Caco-2 (cell line): Measurements from ENCODE around the gene BCL2. TPM values are rescaled to one million over a fixed set of nuclear protein-coding genes. Genes with fewer than 3 reads are reported as not detected.

ENCODE experiments used
- BruUV-seq: library from RNA; stranded (reverse); fragments of 400-500 nt; replicated peaks from 2 replicates; lab custom pipeline; 2021; lab: Mats Ljungman, UMichigan
- CTCF ChIA-PET: fragments of 300-600 bp; sonication (Branson Sonifier 250); formaldehyde crosslinking; loops from one replicate; lab custom pipeline; 2022; ENCODE audit warnings: antibody characterized with exemption; lab: Charles Lee
- POLR2A ChIA-PET: fragments of 300-600 bp; sonication (Branson Sonifier 250); formaldehyde crosslinking; loops from one replicate; lab custom pipeline; 2022; ENCODE audit warnings: antibody characterized with exemption; lab: Charles Lee
- DNase-seq, 2 experiments: peaks; one replicate each; pipeline versions ENCODE4 v3.0.0 to v3.0.0-alpha.2; 2020 to 2022
- H3K27me3 ChIP-seq: replicated peaks from 2 replicates; pipeline ENCODE4 v1.6.0; 2011; ENCODE audit warnings: low read length; ENCODE audit not compliant: control insufficient read depth, insufficient read depth
- H3K36me3 ChIP-seq: 2 replicates; pipeline ENCODE4 v1.5.1; 2011; ENCODE audit warnings: low read length; ENCODE audit not compliant: control insufficient read depth, insufficient read depth
- H3K4me1 ChIP-seq: fragments of 250-450 bp; sonication (Bioruptor Pico); 2 replicates; pipeline ENCODE4 v1.5.1; 2020; ENCODE audit warnings: mild to moderate bottlenecking
- H3K4me3 ChIP-seq: 2 replicates; pipeline ENCODE4 v1.5.1; 2011; ENCODE audit warnings: low read depth, mild to moderate bottlenecking, control low read depth, low read length
- H3K9me3 ChIP-seq: fragments of 250-450 bp; sonication (Bioruptor Pico); 2 replicates; pipeline ENCODE4 v1.5.1; 2020; ENCODE audit warnings: mild to moderate bottlenecking, moderate library complexity
- H3K27ac Mint-ChIP-seq: one replicate; pipeline ENCODE4 v1.8.0; 2022; ENCODE audit warnings: mixed read lengths; ENCODE audit not compliant: unreplicated experiment
- H3K27me3 Mint-ChIP-seq: one replicate; pipeline ENCODE4 v1.8.0; 2022; ENCODE audit warnings: mixed read lengths; ENCODE audit not compliant: insufficient read depth, unreplicated experiment
- H3K36me3 Mint-ChIP-seq: one replicate; pipeline ENCODE4 v1.8.0; 2022; ENCODE audit warnings: mild to moderate bottlenecking, mixed read lengths; ENCODE audit not compliant: insufficient read depth, unreplicated experiment
- H3K4me1 Mint-ChIP-seq: one replicate; pipeline ENCODE4 v1.8.0; 2022; ENCODE audit warnings: low read depth, mixed read lengths; ENCODE audit not compliant: unreplicated experiment
- H3K4me3 Mint-ChIP-seq: one replicate; pipeline ENCODE4 v1.8.0; 2022; ENCODE audit warnings: mild to moderate bottlenecking, moderate library complexity, mixed read lengths; ENCODE audit not compliant: unreplicated experiment
- H3K9me3 Mint-ChIP-seq: one replicate; pipeline ENCODE4 v1.8.0; 2022; ENCODE audit warnings: mixed read lengths; ENCODE audit not compliant: unreplicated experiment
- CTCF ChIP-seq, 2 experiments: fragments of 200-600 bp in 1 of 2; IDR thresholded peaks; 1 replicate in 1 of 2; 2 replicates in 1 of 2; pipeline versions ENCODE4 v1.5.1 to v1.8.0; 2011 to 2022; ENCODE audit warnings: antibody characterized with exemption in 1 of 2, control low read depth in 1 of 2, inconsistent platforms in 1 of 2, low read depth in 1 of 2, low read length in 1 of 2, mild to moderate bottlenecking in 1 of 2, moderate library complexity in 1 of 2; ENCODE audit not compliant: insufficient read depth in 1 of 2, severe bottlenecking in 1 of 2, unreplicated experiment in 1 of 2
- intact Hi-C: fragments of 100-400 bp; cut with micrococcal nuclease; formaldehyde crosslinking; loops from one replicate; pipeline ENCODE4 v1.10.0; 2022; ENCODE audit not compliant: unreplicated experiment
- total RNA-seq: library from RNA; stranded (reverse); gene quantifications from 2 replicates; pipeline ENCODE4 v1.2.3, GENCODE V29; 2022

The BCL2 gene
- total RNA-seq, 1 experiment from 2014 or later = 6.5 TPM

GRCh38 chr18:63264871-63265270, 54.7 kb downstream of the BCL2 start:
- intact Hi-C loops = no loop called here
- POLR2A ChIA-PET = no interaction called here
- no peaks in the 10 kb centered on the region for H3K36me3 ChIP-seq

GRCh38 chr18:63263444-63263843, 56.1 kb downstream of the BCL2 start:
- Mint-ChIP-seq H3K4me3 (no peak overlapping the region), H3K27me3 (no peaks in the 10 kb centered on the region), H3K9me3 (no peaks in the 10 kb centered on the region), H3K27ac (no peak overlapping the region), H3K36me3 (no peaks in the 10 kb centered on the region), H3K4me1 (no peaks in the 10 kb centered on the region)
- ChIA-PET CTCF (no interaction called here), POLR2A (no interaction called here)
- Histone ChIP-seq H3K4me1 (no peaks in the 10 kb centered on the region), H3K4me3 (no peak overlapping the region), H3K9me3 (no peaks in the 10 kb centered on the region), H3K27me3 (no peaks in the 10 kb centered on the region), H3K36me3 (no peaks in the 10 kb centered on the region)
- DNase-seq = no peak
- intact Hi-C loops = no loop called here
- no peak for TF ChIP-seq CTCF (IDR thresholded peaks at IDR 0.05; ENCODE audit: insufficient read depth in 1 of 2, low read depth in 1 of 2, low read length in 1 of 2, severe bottlenecking in 1 of 2, unreplicated experiment in 1 of 2)
- no TSS peak for BruUV-seq

More at GRCh38 chr18:63264871-63265270, 54.7 kb downstream of the BCL2 start:
- Mint-ChIP-seq H3K27ac (no peak overlapping the region), H3K27me3 (no peaks in the 10 kb centered on the region), H3K9me3 (no peaks in the 10 kb centered on the region), H3K4me1 (no peaks in the 10 kb centered on the region), H3K36me3 (no peaks in the 10 kb centered on the region), H3K4me3 (no peak overlapping the region)
- no peak overlapping the region for H3K4me3 ChIP-seq
- no TSS peak for BruUV-seq
- H3K9me3 ChIP-seq = no peaks in the 10 kb centered on the region
- no peak for TF ChIP-seq CTCF (IDR thresholded peaks at IDR 0.05; ENCODE audit: insufficient read depth in 1 of 2, low read depth in 1 of 2, low read length in 1 of 2, severe bottlenecking in 1 of 2, unreplicated experiment in 1 of 2)
- DNase-seq = no peak
- CTCF ChIA-PET = no interaction called here
- no peaks in the 10 kb centered on the region for H3K4me1 ChIP-seq
- H3K27me3 ChIP-seq = no peaks in the 10 kb centered on the region

DNA sequence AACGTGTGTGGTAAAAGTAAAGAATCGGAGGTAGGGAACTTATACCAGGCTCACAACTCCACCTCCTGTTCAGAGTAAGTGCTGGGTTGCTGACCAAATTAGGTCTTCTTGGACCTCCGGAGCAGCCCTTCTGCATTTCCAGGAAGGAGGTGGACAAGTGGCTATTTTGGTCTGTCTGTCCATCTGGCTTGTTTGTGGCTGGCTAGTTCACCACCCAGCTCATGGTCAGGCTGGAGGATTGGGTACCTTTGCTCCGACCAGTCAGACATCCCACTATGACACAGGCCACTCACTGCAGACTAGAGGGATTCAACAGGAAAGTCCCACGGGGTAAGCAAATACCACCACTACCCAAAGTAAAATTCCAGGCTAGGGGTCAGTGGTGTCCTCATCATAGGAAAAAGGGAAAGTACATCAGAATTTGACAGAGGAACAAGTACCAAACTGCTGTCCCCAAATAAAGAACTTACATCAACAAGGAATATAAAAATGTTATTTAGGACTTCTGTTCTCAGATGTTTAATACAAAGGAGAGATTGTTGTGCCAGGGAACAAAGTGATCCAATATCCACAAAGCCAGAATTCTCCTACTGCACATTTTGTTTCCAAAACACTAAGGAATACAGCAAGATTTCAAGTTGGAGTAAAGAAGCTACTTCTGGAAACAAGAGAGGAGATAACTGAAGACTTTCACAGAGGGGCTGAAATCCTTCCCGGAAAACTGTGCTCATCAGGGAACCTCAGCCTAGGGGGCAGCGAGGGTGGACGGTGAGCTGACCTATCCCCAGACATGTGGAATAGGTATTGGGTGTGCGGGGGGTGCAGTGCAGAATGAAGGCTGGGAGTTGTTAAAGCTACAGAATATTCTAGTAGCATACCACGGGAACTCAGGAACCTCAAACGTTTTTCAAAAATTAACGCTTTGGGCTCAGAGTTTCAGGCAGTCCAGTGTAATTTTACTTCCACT, 56.9 kb downstream of the BCL2 start:
- intact Hi-C loops = no loop called here

More for the DNA sequence above, 56.9 kb downstream of the BCL2 start:
- POLR2A ChIA-PET = no interaction called here
- H3K27me3 ChIP-seq = no peaks in the 10 kb centered on the region
- CTCF ChIA-PET = no interaction called here
- no peaks in the 10 kb centered on the region for H3K4me1 ChIP-seq
- H3K36me3 ChIP-seq = no peaks in the 10 kb centered on the region
- no peak for DNase-seq
- TF ChIP-seq CTCF (IDR thresholded peaks at IDR 0.05; ENCODE audit: insufficient read depth in 1 of 2, low read depth in 1 of 2, low read length in 1 of 2, severe bottlenecking in 1 of 2, unreplicated experiment in 1 of 2) = no peak
- H3K27ac Mint-ChIP-seq = no peak overlapping the region
- no peak overlapping the region for H3K4me3 Mint-ChIP-seq
- no TSS peak for BruUV-seq
- no peak overlapping the region for H3K4me3 ChIP-seq
- no peaks in the 10 kb centered on the region for H3K4me1 Mint-ChIP-seq
- peaks cover 3% of the 10 kb centered on the region for H3K36me3 Mint-ChIP-seq
- H3K9me3 ChIP-seq = no peaks in the 10 kb centered on the region
- H3K9me3 Mint-ChIP-seq = no peaks in the 10 kb centered on the region
- H3K27me3 Mint-ChIP-seq = no peaks in the 10 kb centered on the region
